Caco-2 (cell line): ENCODE measurements around the gene KRT16. TPM values are rescaled to one million over a fixed set of nuclear protein-coding genes. Genes with fewer than 3 reads are reported as not detected.
A peak's percentile ranks its signal among the peaks of the same experiment; 100 is the strongest.

Experiments
- BruUV-seq: library from RNA; stranded (reverse); fragments of 400-500 nt; replicated peaks from 2 replicates; lab custom pipeline; 2021; lab: Mats Ljungman, UMichigan
- CTCF ChIA-PET: fragments of 300-600 bp; sonication (Branson Sonifier 250); formaldehyde crosslinking; loops from one replicate; lab custom pipeline; 2022; ENCODE audit warnings: antibody characterized with exemption; lab: Charles Lee
- POLR2A ChIA-PET: fragments of 300-600 bp; sonication (Branson Sonifier 250); formaldehyde crosslinking; loops from one replicate; lab custom pipeline; 2022; ENCODE audit warnings: antibody characterized with exemption; lab: Charles Lee
- DNase-seq, 2 experiments: peaks; one replicate each; pipeline versions ENCODE4 v3.0.0 to v3.0.0-alpha.2; 2020 to 2022
- H3K27me3 ChIP-seq: replicated peaks from 2 replicates; pipeline ENCODE4 v1.6.0; 2011; ENCODE audit warnings: low read length; ENCODE audit not compliant: control insufficient read depth, insufficient read depth
- H3K36me3 ChIP-seq: 2 replicates; pipeline ENCODE4 v1.5.1; 2011; ENCODE audit warnings: low read length; ENCODE audit not compliant: control insufficient read depth, insufficient read depth
- H3K4me1 ChIP-seq: fragments of 250-450 bp; sonication (Bioruptor Pico); 2 replicates; pipeline ENCODE4 v1.5.1; 2020; ENCODE audit warnings: mild to moderate bottlenecking
- H3K4me3 ChIP-seq: 2 replicates; pipeline ENCODE4 v1.5.1; 2011; ENCODE audit warnings: low read depth, mild to moderate bottlenecking, control low read depth, low read length
- H3K9me3 ChIP-seq: fragments of 250-450 bp; sonication (Bioruptor Pico); 2 replicates; pipeline ENCODE4 v1.5.1; 2020; ENCODE audit warnings: mild to moderate bottlenecking, moderate library complexity
- H3K27ac Mint-ChIP-seq: one replicate; pipeline ENCODE4 v1.8.0; 2022; ENCODE audit warnings: mixed read lengths; ENCODE audit not compliant: unreplicated experiment
- H3K27me3 Mint-ChIP-seq: one replicate; pipeline ENCODE4 v1.8.0; 2022; ENCODE audit warnings: mixed read lengths; ENCODE audit not compliant: insufficient read depth, unreplicated experiment
- H3K36me3 Mint-ChIP-seq: one replicate; pipeline ENCODE4 v1.8.0; 2022; ENCODE audit warnings: mild to moderate bottlenecking, mixed read lengths; ENCODE audit not compliant: insufficient read depth, unreplicated experiment
- H3K4me1 Mint-ChIP-seq: one replicate; pipeline ENCODE4 v1.8.0; 2022; ENCODE audit warnings: low read depth, mixed read lengths; ENCODE audit not compliant: unreplicated experiment
- H3K4me3 Mint-ChIP-seq: one replicate; pipeline ENCODE4 v1.8.0; 2022; ENCODE audit warnings: mild to moderate bottlenecking, moderate library complexity, mixed read lengths; ENCODE audit not compliant: unreplicated experiment
- H3K9me3 Mint-ChIP-seq: one replicate; pipeline ENCODE4 v1.8.0; 2022; ENCODE audit warnings: mixed read lengths; ENCODE audit not compliant: unreplicated experiment
- intact Hi-C: fragments of 100-400 bp; cut with micrococcal nuclease; formaldehyde crosslinking; loops from one replicate; pipeline ENCODE4 v1.10.0; 2022; ENCODE audit not compliant: unreplicated experiment
- total RNA-seq: library from RNA; stranded (reverse); gene quantifications from 2 replicates; pipeline ENCODE4 v1.2.3, GENCODE V29; 2022
- TF ChIP-seq, protein P1 (sequence below), 2 experiments: fragments of 200-600 bp in 1 of 2; IDR thresholded peaks; 1 replicate in 1 of 2; 2 replicates in 1 of 2; pipeline versions ENCODE4 v1.5.1 to v1.8.0; 2011 to 2022; ENCODE audit warnings: antibody characterized with exemption in 1 of 2, control low read depth in 1 of 2, inconsistent platforms in 1 of 2, low read depth in 1 of 2, low read length in 1 of 2, mild to moderate bottlenecking in 1 of 2, moderate library complexity in 1 of 2; ENCODE audit not compliant: insufficient read depth in 1 of 2, severe bottlenecking in 1 of 2, unreplicated experiment in 1 of 2

The KRT16 gene
- total RNA-seq, 1 experiment from 2014 or later: not detected

DNA sequence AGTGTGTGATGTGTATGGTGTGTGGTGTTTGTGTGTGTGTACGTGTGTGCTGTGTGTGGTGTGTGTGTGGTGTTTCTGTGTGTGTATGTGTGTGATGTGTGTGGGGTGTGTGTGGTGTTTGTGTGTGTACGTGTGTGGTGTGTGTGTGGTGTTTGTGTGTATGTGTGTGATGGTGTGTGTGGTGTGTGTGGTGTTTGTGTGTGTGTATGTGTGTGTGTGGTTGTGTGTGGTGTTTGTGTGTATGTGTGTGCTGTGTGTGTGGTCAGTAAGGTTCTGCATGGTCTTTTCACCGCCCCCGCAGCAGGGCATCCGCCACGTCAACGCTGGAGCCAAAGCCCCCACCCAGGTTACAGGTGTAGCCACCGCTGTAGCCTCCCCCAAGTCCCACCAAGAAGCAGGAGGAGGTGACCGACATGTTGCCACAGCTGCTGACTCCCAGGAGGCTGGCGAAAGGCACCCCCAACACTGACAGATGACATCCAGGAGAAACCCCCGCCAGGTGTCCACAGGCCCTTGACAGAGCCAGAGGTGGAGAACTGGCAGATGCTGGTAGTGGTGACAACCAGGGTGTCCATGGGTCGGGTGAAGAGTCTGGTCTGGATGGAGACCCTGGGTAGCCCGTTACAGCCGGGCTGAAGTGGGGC is 21.1 kb upstream of the KRT16 start:
- BruUV-seq: no TSS peak
- Mint-ChIP-seq H3K4me3 (no peak overlapping the region), H3K36me3 (no peaks in the 10 kb centered on the region), H3K27ac (no peak overlapping the region), H3K9me3 (no peaks in the 10 kb centered on the region), H3K4me1 (no peaks in the 10 kb centered on the region), H3K27me3 (no peaks in the 10 kb centered on the region)
- Histone ChIP-seq H3K4me3 (no peak overlapping the region), H3K36me3 (no peaks in the 10 kb centered on the region), H3K4me1 (no peaks in the 10 kb centered on the region), H3K27me3 (no peaks in the 10 kb centered on the region), H3K9me3 (no peaks in the 10 kb centered on the region)
- TF ChIP-seq, protein P1, sequence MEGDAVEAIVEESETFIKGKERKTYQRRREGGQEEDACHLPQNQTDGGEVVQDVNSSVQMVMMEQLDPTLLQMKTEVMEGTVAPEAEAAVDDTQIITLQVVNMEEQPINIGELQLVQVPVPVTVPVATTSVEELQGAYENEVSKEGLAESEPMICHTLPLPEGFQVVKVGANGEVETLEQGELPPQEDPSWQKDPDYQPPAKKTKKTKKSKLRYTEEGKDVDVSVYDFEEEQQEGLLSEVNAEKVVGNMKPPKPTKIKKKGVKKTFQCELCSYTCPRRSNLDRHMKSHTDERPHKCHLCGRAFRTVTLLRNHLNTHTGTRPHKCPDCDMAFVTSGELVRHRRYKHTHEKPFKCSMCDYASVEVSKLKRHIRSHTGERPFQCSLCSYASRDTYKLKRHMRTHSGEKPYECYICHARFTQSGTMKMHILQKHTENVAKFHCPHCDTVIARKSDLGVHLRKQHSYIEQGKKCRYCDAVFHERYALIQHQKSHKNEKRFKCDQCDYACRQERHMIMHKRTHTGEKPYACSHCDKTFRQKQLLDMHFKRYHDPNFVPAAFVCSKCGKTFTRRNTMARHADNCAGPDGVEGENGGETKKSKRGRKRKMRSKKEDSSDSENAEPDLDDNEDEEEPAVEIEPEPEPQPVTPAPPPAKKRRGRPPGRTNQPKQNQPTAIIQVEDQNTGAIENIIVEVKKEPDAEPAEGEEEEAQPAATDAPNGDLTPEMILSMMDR (IDR thresholded peaks at IDR 0.05; ENCODE audit: insufficient read depth in 1 of 2, low read depth in 1 of 2, low read length in 1 of 2, severe bottlenecking in 1 of 2, unreplicated experiment in 1 of 2): no peak
- intact Hi-C loops: no loop called here
- DNase-seq: peak in 1 of 2 experiments; percentile 66
- CTCF ChIA-PET: no interaction called here
- POLR2A ChIA-PET: no interaction called here

DNA sequence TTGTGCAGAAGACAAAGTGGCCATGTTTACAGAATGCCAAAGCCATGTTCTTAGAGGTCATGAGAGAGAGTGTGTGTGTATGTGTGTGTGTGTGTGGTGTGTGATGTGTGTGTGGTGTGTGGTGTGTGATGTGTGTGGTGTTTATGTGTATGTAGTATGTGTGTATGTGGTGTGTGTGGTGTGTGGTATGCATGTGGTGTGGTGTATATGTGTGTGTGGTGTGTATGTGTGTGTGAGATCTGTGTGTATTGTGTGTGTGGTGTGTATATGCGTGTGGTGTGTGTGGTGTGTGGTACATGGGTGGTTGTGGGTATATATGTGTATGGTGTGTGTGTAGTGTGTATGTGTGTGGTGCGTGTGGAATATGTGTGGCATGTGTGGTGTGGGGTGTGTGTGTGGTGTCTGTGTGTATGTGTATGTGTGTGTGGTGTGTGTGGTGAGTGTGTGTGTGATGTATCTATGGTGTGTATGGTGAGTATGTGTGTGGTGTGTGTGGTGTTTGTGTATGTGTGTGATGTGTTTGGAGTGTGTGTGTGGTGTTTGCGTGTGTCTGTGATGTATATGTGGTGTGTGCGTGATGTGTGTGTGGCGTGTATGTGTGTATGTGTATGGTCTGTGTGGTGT is 20.0 kb upstream of the KRT16 start:
- CTCF ChIA-PET: no interaction called here
- Histone ChIP-seq H3K27me3 (no peaks in the 10 kb centered on the region), H3K9me3 (no peaks in the 10 kb centered on the region), H3K4me1 (no peaks in the 10 kb centered on the region), H3K36me3 (no peaks in the 10 kb centered on the region), H3K4me3 (no peak overlapping the region)
- TF ChIP-seq, protein P1 (IDR thresholded peaks at IDR 0.05; ENCODE audit: insufficient read depth in 1 of 2, low read depth in 1 of 2, low read length in 1 of 2, severe bottlenecking in 1 of 2, unreplicated experiment in 1 of 2): no peak
- BruUV-seq: no TSS peak
- H3K36me3 Mint-ChIP-seq: no peaks in the 10 kb centered on the region
- no peak for DNase-seq
- intact Hi-C loops: no loop called here
- POLR2A ChIA-PET: no interaction called here
- no peaks in the 10 kb centered on the region for H3K9me3 Mint-ChIP-seq
- no peak overlapping the region for H3K4me3 Mint-ChIP-seq
- no peaks in the 10 kb centered on the region for H3K27me3 Mint-ChIP-seq
- H3K27ac Mint-ChIP-seq: no peak overlapping the region
- no peaks in the 10 kb centered on the region for H3K4me1 Mint-ChIP-seq

DNA sequence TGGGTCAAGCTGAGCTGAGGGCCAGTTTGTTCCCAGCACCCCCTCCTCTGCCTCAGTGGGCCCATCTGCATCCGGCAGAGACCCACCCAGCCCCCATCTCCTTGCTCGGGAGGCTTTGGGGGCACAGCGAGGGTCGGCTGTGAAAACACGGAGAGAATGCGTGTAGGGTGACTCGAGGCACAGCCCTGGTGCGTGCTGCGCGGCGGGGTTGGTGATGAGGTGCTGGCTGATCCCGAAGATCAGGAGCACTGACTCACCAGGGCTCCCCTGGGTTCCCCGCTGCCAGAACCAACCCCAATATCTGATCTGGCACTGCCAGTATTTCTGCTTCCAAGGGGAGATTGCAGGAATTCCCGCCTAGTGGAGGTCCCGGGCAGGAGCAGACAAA is 19.3 kb upstream of the KRT16 start:
- DNase-seq: no peak
- Histone ChIP-seq H3K27me3 (no peaks in the 10 kb centered on the region), H3K4me1 (no peaks in the 10 kb centered on the region), H3K4me3 (no peak overlapping the region), H3K9me3 (no peaks in the 10 kb centered on the region), H3K36me3 (no peaks in the 10 kb centered on the region)
- intact Hi-C loops: no loop called here
- H3K27me3 Mint-ChIP-seq: no peaks in the 10 kb centered on the region
- H3K27ac Mint-ChIP-seq: no peak overlapping the region
- H3K9me3 Mint-ChIP-seq: no peaks in the 10 kb centered on the region
- ChIA-PET CTCF (no interaction called here), POLR2A (no interaction called here)
- H3K36me3 Mint-ChIP-seq: no peaks in the 10 kb centered on the region
- no peak overlapping the region for H3K4me3 Mint-ChIP-seq
- no TSS peak for BruUV-seq
- H3K4me1 Mint-ChIP-seq: no peaks in the 10 kb centered on the region
- TF ChIP-seq, protein P1 (IDR thresholded peaks at IDR 0.05; ENCODE audit: insufficient read depth in 1 of 2, low read depth in 1 of 2, low read length in 1 of 2, severe bottlenecking in 1 of 2, unreplicated experiment in 1 of 2): no peak
